ENCODE results near the gene NRL.
A peak's percentile ranks its signal among the peaks of the same experiment; 100 is the strongest.

NRL gene

DNA sequence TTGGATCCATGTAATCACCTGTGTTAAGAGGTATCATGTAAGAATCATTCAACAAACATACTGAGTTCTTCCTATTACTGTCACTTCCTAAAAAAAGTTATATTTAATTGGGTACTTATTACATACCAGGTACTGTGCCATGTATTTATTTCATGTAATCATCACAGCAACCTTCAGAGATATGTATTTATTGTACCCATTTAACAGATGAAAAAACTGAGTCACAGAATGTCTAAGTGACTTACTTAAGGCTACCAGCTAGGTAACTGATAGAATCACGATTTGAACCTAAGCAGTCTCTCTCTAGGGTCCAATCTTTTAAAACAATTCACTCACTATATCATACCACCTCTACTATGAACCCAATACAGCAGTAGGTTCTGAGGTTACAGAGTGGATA lies 29.7 kb upstream of the NRL start:
- DNase-seq (ENCODE audit: low read depth in 2 of 2) = no peak

DNA sequence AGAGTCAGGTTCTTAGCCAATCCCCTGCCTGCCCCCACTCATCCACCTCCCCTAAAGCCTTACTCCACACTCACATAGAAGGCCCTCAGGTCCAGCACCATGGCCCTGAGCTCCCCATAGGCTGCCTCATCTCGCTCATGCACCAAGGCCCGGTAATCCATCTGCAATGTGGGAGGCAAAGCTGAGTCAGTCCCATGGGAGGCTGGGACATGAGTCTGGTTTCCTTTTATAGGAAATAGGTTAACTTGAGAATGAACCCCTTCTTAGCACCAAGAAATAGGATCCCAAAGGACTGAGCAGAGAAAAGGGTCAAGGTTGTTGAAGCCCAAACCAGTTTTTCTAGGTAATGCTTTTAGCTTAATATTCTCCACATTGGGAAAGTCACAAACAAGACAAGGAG lies 28.8 kb upstream of the NRL start:
- no peak for DNase-seq (ENCODE audit: low read depth in 2 of 2)

DNA sequence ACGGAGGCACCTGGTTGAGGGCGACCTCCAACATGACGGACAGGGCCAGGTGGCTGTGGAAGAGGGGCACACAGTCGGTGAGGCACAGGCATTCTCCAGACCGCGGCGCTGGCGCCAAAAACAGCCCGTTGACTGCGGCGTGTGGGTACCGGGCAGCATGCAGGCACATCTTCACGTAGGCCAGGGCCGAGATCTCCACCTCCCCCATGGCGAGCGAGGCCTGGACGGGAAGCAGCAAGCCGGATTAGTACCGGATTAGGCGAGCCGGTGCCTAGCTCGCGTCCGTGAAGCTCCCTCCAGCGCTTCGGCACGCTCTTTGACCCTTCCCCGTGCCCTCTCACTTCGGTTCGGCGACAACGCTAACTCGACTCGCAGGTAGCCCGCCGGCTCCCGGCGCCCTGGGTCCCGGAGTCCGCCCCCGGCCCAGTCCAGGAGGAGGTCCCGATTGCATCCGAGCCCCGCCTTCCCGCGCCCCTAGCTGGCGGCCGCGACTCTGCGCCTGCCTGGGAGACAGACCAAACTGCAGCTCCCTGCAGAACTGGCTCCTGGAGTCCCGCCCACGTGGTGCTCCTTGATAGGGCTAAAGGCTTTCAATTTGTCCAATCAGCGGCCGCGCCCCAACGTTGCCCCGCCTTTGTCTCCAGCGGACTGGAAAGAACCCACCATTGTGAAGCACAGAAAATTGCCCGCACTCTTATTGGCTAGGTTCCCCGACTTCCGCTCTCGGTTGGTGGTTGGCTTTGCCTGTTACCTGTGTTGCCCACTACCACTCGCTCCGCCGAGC lies 26.5 kb upstream of the NRL start, which contains the start of gene EMC9:
Gene EMC9 (minus strand): TSS at position 495 of the 784 bp plus-strand sequence. CDS start 287 bp downstream, at position 208.
- peak; percentile 99 to 100 for DNase-seq (ENCODE audit: low read depth in 2 of 2)

- no peak for DNase-seq (ENCODE audit: low read depth in 2 of 2)
Measured at GRCh38 chr14:24139272-24139934, 24.7 kb upstream of the NRL start.

GRCh38 chr14:24138396-24139271 lies 23.9 kb upstream of the NRL start:
- DNase-seq (ENCODE audit: low read depth in 2 of 2) = no peak

GRCh38 chr14:24137529-24138395 lies 23.0 kb upstream of the NRL start:
- no peak for DNase-seq (ENCODE audit: low read depth in 2 of 2)

GRCh38 chr14:24136684-24137528 lies 22.2 kb upstream of the NRL start:
- DNase-seq (ENCODE audit: low read depth in 2 of 2) = no peak

- DNase-seq (ENCODE audit: low read depth in 2 of 2) = peak; percentile 90 to 91
Measured at GRCh38 chr14:24135834-24136683, 21.3 kb upstream of the NRL start, which contains the start of gene PSME1. Gene PSME1 (plus strand): TSS chr14:24136194. CDS start chr14:24136263, 69 bp downstream.

DNA sequence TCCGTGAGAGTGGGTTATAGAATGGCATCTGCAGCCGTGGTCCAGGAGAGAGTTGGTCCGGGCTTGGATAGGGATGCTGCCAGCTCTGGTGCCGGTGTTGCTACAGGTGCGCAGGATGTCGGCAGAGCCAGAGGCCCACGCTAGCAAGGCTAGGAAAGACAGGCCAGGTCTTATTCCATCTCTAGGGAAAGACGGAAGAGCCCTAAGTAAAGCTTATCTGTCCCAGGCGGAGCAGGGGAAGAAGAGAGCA lies 20.8 kb upstream of the NRL start:
- DNase-seq (ENCODE audit: low read depth in 2 of 2) = no peak

DNA sequence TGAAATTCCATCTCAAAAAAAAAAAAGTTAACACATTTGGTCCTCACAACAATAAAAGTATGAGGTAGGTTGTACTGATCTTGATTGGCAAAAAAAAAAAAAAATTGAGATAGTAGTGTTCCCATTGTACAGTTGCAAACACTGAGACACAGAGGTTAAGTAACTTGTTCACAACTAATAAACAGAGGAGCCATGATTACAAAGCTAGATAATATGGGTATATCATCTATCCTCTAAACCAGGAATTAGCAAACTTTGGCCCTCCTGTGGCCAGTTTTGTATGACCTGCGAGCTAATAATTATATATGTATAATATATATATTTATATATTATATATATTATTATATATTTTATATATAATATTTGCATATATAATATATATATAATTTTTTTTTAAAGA lies 19.0 kb upstream of the NRL start:
- DNase-seq (ENCODE audit: low read depth in 2 of 2) = no peak

DNA sequence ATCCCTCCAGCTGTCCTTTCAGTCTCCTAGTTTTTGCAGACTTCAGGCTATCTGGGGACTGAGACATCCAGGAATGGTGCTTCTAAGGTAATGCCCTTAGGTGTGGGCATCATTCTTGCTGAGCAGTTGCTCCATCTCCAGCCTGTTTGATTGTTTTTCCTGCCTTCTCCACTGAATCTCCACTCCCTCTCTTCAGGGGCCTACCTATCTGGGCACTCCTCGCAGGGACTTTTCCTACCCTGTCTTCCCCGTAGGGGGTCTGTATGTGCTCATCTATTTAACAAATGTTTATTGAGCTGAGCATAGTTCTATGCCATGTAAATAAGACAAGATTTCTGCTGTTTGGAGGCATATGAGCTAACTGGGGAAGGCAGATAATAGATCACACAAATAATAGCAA lies 18.2 kb upstream of the NRL start:
- no peak for DNase-seq (ENCODE audit: low read depth in 2 of 2)

DNA sequence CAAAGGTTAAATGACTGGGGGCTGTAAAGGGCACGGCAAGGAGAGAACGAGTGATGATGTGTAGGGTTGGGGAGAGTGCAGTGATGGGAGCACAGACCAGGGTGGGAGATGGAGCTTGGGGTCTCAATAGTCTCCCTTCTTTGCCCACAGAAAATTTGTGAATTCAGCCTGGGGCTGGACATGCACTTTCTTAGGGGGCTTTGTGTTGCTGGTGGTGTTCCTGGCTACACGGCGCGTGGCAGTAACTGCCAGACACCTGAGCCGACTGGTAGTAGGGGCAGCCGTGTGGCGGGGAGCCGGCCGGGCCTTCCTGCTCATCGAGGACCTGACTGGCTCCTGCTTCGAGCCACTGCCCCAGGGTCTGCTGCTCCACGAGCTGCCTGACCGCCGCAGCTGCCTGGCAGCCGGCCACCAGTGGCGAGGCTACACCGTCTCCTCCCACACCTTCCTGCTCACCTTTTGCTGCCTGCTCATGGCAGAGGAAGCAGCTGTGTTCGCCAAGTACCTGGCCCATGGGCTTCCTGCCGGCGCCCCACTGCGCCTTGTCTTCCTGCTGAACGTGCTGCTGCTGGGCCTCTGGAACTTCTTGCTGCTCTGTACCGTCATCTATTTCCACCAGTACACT lies 17.4 kb upstream of the NRL start:
- DNase-seq (ENCODE audit: low read depth in 2 of 2) = no peak

- no peak for DNase-seq (ENCODE audit: low read depth in 2 of 2)
Measured at GRCh38 chr14:24131549-24131966, 16.8 kb upstream of the NRL start.

- no peak for DNase-seq (ENCODE audit: low read depth in 2 of 2)
Measured at GRCh38 chr14:24130717-24131548, 16.2 kb upstream of the NRL start.

- no peak for DNase-seq (ENCODE audit: low read depth in 2 of 2)
Measured at GRCh38 chr14:24130380-24130716, 15.6 kb upstream of the NRL start, which contains the start of gene FITM1. Gene FITM1 (plus strand): TSS chr14:24130659. CDS start chr14:24131564, 905 bp downstream.

- no peak for DNase-seq (ENCODE audit: low read depth in 2 of 2)
Measured at GRCh38 chr14:24129410-24129998, 14.8 kb upstream of the NRL start.

DNA sequence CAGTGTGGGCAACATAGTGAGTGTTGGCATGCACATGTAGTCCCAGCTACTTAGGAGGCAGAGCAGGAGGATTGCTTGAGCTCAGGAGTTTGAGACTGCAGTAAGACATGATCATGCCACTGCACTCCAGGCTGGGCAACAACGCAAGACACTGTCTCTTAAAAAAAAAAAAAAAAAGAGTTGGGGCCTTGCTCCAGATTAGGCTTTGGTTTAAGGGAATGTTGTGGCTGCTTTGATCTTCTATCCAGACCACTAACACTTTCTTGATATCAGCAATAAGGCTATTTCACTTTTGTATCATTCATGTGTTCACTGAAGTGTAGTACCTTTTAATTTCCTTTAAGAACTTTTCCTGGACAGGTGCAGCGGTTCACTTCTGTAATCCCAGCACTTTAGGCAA lies 12.9 kb upstream of the NRL start:
- DNase-seq (ENCODE audit: low read depth in 2 of 2) = no peak

- no peak for DNase-seq (ENCODE audit: low read depth in 2 of 2)
Measured at GRCh38 chr14:24126939-24127338, 12.2 kb upstream of the NRL start.
